Gastrocnemius medialis (tissue), 4 donors: Measurements from ENCODE around the gene SLC25A5.

Experiments used
- CTCF ChIP-seq, 5 experiments: fragments of 450-650 bp in 3 of 5; fragments of 200-600 bp in 2 of 5; sonication (generic) in 2 of 5; IDR thresholded peaks in 4 of 5; conservative IDR thresholded peaks in 1 of 5; 1 replicate in 4 of 5; 2 replicates in 1 of 5; pipeline ENCODE4 v1.5.1; 2016 to 2019; ENCODE audit warnings: antibody characterized with exemption in 5 of 5, mild to moderate bottlenecking in 3 of 5, moderate library complexity in 3 of 5
- POLR2A ChIP-seq, 2 donors: fragments of 450-650 bp; IDR thresholded peaks; one replicate each; pipeline ENCODE4 v1.6.1; 2017; ENCODE audit warnings: antibody characterized with exemption in 2 of 2, mild to moderate bottlenecking in 2 of 2, moderate library complexity in 2 of 2

GRCh38 chrX:119467842-119468550 is at the start of gene SLC25A5:
- TF ChIP-seq CTCF (IDR thresholded peaks at IDR 0.05 in 4 of 5, conservative IDR thresholded peaks at IDR 0.05 in 1 of 5) (no peak), POLR2A (IDR thresholded peaks at IDR 0.05) (peak; percentile 82 to 89)
